NCI-H1694 (cell line): ENCODE measurements around the gene PLA2G5.
"Not testable (repeated sequence)": the region's sequence is repeated elsewhere in the genome, so short reads cannot be mapped to it uniquely, and the experiment has no call there.

Experiments
- DNase-seq: peaks from one replicate; lab custom pipeline; 2025; lab: John Stamatoyannopoulos, UW

PLA2G5 gene

DNA sequence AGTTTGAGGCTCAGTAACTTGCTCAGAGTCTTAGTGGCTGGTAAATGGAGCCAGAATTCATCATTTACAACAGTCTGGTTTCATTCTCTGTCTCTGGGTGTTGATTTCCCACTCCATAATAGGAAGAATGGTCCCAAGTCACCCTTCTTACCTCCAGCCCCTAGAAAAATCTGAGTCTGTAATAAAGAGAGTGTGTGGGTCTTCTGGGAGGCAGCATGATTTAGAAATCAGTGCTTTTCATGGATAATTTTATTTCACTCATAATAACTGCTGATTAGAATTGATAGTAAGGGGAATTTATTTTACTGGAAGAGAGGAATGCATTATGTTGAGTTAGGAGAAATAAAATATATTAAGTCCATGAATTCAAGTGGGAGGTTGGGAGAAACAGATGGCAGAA is 47.2 kb downstream of the PLA2G5 start:
- DNase-seq: no peak

DNA sequence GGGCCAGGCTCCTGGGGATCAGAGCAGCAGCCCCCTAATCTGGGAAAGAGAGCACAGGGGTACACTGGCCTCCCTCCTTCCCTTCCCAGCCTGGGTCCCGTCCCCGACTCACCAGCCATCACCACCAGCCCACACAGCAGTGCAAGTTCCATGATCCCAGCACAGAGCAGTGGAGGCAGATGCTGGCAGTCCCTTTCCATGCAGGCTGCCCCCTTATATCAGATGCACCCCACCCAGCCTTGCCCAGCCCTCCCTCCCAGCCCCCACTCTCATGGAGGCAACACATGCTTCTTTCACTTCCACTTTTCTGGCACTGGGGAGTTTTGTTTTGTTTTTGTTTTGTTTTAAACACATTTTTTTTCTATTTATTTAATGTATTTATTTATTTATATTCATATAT is 49.4 kb downstream of the PLA2G5 start, which contains the start of gene PLA2G2D:
PLA2G2D (minus strand) TSS at position 190 of the 400 bp plus-strand sequence; CDS start at position 152, 38 bp downstream.
- DNase-seq: no peak

DNA sequence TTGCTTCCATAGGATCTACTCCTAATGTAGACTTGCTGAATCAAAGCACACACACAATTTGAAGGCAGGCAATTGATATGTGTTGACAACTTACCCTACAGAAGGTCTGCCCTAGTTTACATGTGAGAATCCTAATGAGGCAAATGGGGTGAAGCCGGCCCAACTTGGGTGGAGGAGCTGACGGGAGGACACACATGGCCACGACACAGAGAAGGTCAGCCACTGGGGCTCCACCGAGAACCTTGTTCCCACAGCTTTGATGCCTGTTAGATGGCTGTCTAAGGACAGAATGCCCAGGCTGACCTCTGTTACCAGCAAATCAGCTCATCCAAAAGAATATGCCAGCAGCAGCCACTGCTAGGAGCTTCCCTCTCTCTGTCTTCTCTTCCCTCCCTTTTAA is 50.8 kb downstream of the PLA2G5 start:
- DNase-seq: no peak

DNA sequence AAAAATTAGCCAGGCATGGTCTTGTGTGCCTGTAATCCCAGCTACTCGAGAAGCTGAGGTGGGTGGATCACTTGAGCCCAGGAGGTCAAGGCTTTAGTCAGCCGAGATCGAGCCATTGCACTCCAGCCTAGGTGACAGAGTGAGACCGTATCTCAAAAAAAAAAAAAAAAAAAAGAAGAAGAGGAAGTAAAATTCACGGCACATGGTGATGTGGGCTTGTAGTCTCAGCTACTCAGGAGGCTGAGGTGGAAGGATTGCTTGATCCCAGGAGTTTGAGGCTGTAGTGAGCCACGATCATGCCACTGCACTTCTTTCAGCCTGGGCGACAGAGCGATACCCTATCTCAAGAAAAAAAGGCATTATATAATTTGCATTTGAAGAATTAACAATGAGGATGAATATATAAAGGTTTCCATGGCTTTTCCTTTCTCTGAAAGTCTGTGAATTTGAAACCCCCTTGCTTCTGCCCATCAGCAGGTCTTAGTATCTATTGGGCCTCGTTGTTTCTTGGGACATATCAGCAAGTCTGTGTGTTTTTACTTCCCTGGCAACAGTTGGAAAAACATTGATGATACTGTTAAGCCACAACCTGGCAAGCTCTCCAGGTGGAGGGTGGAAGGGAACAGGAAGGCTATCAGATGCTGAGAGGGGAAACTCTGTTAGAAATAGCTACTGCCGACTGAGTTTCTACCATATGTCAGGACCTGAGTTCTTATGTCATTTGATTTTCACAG is 53.9 kb downstream of the PLA2G5 start:
- no peak for DNase-seq

DNA sequence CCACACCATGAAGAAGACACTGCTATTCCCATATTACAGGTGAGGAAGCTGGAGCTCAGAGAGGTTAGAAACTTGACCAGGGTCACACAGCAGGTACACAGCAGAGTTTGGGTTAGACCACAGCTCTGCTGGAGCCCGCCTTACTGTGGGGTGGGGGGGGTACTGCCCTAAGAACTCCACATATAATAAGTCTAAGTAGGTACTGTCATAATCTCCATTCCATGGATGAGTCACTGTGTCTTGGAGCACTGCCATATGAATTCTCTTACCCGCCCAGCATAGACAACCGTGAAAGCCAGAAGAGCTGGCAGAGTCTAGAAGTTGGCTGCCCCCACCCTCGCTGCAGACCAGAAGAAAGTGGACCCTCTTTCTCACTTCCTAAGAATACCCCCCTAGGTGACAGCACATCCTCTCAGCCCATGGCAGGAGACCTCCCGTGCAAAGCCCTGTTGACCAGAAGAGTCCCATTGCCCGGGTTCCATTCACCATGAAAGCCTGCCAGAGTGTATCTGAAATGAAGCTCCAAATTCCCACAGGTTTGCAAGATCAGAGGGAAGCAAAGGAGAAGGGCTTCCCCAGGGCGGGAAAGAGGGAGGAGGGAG is 54.6 kb downstream of the PLA2G5 start:
- no peak for DNase-seq

DNA sequence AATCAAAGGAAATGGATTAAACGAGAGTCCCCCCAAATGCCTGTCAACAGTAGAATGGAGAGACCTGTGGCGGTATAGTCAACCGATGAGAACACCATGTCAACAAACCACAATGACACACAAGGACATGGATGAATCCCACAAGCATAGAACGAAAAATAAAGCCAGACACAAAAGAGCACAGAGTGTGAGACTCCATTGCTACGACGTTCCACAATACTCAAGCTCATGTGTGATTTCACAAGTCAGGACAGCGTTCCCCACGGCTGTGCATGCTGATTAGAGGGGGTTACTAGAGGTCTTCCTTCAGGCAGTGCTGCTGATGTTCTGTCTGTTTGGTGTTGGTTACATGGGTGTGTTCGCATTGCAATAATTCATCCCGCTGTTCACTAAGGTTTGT is 55.1 kb downstream of the PLA2G5 start:
- DNase-seq: no peak

DNA sequence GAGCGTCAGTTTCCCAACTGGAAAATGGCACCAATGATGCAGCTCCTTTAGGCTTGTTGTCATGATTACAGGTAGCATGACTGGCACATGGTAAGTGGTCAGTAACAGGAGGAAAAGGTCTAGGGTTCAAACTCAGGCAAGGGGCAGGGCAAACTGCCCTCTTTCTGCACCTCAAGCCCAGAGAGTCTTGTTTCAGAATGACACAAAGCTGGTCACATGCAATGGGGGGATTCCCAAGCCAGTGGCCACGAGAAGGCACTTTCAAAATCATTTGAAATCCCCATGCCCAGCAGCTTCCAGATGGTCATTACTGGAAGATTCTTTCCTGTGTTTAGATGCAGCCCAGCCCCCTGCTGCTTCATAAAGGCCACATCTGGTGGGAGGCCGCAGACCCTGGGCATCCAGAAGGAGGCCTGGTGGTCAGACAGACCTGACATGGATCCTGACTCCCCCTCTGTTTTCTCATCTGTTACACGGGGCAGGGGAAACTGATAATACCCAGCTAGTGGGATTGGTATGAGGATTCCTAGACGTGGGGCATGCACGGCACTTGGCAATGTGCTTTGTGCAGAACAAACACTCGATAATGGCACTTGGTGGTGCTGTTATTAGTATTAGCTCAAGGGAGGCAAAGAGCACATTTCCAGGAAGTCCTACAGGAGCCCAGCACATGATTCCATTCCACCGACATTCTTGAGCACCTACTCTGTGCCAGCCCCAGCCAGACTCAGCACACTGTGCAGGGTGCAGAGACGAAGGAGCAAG is 56.2 kb downstream of the PLA2G5 start:
- DNase-seq: no peak

DNA sequence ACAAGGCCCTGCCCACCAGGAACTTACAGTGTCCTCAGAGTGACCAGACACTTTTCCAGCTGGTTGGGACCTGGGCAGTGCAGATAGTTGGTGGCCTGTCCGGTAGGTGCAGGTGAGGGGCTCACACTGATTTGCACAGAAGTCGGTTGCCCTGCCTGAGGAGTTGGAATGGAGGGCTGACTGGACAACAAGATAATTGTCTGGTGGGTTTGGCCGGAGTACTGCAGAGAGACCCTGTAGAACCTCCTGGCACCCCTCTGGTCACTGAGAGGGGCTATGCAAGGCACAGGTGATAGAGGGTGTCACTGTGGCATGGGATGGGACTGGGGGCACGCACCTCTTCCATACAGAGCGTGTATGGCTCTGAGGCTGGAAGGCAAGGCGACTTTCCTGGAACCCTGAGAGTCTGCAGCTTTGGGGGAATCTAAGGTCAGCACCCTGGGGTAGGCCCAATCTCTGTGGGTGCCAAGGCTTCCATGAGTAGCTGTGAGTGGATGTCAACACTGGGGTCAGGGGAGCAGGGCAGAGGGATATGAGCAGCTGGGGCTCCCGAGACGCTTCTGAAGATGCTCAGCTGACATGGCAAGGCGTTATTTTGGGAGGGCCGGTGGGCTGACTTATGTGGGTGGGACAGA is 56.9 kb downstream of the PLA2G5 start:
- no peak for DNase-seq

DNA sequence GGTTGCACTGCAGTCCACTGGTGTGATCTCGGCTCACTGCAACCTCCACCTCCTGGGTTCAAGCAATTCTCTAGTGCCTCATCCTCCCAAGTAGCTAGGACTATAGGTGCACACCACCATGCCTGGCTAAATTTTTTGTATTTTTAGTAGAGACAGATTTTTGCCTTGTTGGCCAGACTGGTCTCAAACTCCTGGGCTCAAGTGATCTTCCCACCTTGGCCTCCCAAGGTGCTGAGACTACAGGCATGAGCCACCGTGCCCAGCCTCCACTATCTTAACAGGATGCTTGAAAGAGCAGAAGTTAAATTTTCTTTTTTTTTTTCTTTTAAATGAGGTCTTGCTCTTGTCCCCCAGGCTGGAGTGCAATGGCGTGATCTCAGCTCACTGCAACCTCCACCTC is 60.5 kb downstream of the PLA2G5 start:
- DNase-seq: not testable (repeated sequence)

DNA sequence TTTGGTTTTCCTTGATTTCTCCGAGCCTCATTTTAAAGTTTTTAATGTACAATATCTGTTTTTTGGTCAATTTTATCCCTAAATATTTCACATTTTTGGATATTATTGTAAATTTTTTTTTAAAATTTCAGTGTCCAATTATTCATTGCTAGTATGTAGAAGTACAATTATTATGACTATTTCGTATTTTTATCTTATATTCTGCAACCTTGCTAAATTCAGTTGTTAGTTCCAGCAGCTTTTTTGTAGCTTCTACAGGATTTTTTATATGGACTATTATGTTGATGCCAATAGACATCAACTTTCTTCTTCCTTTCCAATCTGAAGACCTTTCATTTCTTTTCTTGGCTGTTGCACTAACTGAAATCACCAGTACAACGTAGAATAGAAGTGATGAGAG is 65.0 kb downstream of the PLA2G5 start:
- DNase-seq: no peak

DNA sequence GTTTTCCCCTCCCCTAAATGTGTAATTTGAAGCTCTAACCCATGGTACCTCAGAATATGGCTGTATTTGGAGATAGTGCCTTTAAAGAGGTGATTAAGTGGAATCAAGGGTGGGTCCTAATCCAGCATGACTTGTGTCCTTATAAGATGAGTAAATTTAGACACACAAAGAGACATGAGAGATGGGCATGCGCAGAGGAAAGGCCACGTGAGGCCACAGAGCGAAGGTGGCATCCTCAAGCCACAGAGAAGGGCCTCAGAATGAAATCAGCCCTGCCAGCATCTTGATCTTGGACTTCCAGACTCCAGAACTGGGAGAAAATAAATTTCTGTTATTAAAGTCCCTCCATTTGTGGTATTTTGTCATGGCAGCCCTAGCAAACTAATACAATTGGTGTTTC is 66.3 kb downstream of the PLA2G5 start:
- no peak for DNase-seq

DNA sequence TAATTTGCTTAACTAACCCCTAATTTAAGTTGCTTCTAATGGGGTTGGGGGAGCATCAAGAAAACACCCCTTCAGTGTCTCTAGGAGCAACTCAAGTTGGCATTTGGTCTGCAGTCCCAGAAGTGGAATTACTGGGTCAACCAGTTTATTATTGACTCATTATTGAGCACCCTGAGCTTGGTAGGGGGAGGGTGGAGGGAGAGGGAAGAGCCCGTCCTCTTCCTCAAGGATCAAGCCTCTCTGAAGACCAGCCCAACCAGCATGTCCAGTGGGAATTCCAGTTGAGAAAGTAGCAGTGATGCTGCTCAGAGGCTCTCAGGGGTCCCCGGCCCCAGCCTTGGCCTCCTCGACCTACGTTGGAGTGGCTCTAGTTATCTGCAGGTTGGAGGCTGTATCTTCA is 67.1 kb downstream of the PLA2G5 start:
- DNase-seq: no peak

DNA sequence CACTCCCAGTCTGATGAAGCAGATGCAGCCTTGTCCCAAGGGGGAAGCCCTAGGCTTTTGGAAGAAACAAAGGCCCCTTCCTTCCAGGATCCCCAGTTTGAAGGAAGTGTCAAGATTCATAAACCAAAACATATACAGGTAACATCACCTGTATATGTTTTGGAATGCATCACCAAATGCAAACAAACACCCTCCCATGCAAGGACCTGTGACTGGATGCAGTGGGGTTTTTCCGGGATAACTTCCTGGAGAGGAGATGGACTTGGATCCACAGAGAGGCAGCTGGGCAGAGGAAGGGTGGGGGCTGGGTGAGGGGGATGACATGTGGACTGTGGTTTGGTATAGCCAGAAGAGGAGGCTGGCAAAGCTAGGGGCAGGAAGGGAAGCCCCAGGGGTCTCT is 67.6 kb downstream of the PLA2G5 start:
- no peak for DNase-seq

DNA sequence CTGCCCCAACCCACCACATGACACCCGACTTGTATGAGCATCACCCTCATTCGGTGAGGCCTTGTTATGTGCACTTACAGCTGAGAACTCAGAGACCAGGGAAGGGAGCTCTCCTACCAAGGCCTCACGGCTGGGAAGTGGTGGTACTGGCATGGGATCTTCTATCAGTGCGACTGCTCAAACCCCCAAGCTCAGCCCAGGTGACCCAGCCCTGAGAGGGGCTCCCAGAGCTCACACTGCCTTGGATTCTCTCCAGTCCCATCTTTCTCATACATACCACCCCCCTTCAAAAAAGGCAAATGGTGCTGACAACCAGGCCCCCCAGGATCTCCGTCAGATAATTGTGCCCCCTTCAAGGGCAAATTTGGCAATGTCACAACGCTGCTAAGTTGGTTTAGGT is 68.4 kb downstream of the PLA2G5 start:
- DNase-seq: no peak

DNA sequence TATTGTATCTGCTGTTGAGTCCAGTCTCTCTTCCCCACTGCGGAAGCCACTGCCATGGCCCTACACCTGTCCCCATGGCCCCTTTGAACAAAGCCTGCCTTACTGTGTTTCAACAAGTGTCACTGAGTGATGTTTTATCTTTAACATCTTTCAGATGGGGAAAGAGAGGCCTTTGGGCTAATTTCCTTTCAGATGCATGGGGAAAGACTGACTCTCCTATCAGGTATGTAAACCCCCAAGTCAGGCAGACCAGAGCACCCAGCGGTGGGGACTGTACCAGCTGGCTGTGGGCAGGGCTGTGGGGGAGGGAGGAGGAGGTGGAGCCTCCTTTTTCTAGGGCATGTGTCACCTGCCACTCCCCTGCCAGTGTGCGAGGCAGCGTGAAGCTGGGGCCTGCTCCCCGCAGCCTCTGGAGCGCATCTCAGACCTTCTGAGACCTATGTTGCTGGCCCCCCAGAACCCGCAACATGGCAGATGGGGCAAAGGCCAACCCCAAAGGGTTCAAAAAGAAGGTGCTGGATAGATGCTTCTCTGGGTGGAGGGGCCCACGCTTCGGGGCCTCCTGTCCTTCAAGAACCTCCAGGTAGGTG is 69.1 kb downstream of the PLA2G5 start, which contains the start of gene PLA2G2F:
PLA2G2F (plus strand) TSS at position 363 of the 590 bp plus-strand sequence; CDS start at position 468, 105 bp downstream.
- no peak for DNase-seq

DNA sequence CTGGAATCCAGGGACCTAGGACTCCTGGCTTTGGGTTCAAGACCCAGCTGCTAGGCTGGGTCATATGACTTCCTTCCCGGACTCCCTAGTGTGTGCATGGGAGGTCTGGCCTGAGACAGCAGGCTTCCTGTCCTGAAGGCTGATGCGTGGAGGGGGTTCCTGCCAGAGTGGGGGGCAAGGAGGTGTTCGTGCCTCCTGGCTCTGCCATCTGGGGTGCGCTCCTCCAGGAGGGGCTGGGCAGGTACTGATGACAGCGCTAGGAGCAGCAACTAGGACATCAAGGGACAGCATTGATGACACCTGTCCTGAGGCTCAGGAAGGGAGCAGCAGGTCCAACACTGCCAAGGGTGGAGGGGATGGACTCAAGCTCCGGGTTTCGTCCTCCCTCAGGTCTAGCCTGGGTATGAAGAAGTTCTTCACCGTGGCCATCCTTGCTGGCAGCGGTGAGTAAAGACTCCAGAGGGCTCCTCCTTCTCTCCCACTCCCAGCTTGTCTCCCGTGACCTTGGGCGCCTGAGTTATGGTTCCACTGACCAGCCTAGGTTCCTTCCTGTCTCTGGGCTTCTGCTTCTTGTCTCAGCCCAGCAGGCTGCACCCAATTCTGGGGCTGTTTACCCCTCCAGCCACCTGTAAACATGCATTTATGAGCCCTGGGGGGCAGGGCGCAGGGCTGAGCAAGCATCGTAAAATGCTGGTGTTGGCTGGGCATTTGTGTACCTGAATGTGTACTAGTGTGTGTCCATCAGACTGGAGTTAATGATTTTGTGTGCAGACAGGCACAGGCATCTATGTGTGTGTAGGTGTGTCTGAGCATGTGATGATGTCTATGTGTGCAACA is 70.0 kb downstream of the PLA2G5 start:
- DNase-seq: no peak

DNA sequence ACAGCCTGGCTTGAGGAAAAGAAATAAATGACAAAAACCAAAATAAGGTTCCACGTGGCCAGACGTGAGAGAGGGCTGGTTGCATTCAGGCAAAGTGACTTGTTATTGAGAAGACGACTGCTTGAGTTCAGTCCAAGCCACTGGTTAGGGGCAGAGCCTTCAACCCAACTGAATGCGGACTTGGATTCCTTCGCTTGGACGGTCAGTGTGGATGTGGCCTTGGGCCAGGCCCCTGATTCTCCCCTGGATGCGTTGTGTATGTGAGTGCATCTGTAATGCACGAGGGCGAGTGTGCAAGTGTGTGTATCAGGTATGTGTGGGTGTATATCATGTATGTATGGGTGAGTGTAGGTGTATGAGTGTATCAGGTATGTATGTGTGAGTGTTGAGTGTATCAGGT is 71.0 kb downstream of the PLA2G5 start:
- DNase-seq: no peak

DNA sequence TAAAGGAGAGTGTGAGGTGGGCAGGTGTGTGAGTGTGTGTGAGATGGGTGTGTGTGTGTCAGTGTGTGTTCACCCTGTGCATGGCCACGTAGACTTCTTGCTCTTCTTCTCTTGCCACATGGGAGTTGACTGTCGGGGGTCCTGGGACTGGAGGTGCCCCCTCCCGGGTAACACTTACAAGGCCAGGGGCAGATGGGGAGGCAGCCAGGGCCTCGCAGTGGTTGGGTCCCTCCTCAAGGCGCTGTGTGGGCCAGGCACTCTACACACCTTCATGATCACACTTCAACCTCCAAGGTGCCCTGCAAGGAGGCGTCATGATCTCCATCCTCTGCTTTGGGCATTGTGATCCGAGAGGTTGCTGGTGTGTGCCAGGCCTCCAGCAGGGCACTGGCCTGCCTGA is 71.5 kb downstream of the PLA2G5 start:
- no peak for DNase-seq
